Measurements from ENCODE around the gene CACFD1.

DNA sequence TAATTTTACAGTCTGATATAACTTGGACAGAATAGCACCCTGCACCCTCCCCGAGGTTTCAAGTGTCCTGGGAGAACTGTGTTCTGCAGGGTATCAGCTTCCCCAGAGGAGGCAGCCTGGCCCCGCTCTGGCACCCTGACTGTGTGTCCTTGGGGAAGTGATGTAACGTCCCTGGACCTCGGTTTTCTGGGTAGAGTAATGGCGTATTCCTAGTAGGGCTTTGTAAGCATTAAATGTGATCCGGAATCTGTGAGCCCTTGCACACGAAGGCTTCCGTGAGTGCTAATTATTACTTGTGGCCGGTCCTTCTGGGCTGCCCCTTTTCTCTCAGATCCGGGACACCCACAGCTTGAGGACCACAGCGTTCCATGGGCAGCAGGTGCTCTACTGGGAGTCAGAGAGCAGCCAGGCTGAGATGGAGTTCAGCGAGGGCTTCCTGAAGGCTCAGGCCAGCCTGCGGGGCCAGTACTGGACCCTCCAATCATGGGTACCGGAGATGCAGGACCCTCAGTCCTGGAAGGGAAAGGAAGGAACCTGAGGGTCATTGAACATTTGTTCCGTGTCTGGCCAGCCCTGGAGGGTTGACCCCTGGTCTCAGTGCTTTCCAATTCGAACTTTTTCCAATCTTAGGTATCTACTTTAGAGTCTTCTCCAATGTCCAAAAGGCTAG is 1.0 kb upstream of the CACFD1 start:
- TF ChIP-seq, protein P1, sequence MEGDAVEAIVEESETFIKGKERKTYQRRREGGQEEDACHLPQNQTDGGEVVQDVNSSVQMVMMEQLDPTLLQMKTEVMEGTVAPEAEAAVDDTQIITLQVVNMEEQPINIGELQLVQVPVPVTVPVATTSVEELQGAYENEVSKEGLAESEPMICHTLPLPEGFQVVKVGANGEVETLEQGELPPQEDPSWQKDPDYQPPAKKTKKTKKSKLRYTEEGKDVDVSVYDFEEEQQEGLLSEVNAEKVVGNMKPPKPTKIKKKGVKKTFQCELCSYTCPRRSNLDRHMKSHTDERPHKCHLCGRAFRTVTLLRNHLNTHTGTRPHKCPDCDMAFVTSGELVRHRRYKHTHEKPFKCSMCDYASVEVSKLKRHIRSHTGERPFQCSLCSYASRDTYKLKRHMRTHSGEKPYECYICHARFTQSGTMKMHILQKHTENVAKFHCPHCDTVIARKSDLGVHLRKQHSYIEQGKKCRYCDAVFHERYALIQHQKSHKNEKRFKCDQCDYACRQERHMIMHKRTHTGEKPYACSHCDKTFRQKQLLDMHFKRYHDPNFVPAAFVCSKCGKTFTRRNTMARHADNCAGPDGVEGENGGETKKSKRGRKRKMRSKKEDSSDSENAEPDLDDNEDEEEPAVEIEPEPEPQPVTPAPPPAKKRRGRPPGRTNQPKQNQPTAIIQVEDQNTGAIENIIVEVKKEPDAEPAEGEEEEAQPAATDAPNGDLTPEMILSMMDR (IDR thresholded peaks at IDR 0.05): no peak
- TF ChIP-seq POLR2A (IDR thresholded peaks at IDR 0.05): no peak

All from heart left ventricle (tissue), 13 donors.